Left hindlimb (tissue), 1 donor: Measurements from ENCODE around the gene BICDL2.

Experiments used
- DNase-seq: peaks from one replicate; pipeline ENCODE4 v3.0.0-alpha.2; 2018

The BICDL2 gene

DNA sequence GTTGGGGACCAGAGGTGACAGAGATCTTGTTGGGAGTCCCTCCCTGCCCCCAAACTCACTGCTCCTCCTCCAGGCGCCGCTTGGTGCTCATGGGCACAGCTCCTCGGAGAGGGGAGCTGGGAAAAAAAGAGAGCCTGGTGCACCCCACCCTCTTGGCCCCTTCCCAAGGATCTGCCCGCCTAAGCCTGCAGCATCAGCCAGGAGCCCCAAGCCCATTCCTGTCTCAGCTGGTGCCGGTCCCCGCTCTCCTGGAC is 13.4 kb downstream of the BICDL2 start:
- DNase-seq, result peak; percentile 83

DNA sequence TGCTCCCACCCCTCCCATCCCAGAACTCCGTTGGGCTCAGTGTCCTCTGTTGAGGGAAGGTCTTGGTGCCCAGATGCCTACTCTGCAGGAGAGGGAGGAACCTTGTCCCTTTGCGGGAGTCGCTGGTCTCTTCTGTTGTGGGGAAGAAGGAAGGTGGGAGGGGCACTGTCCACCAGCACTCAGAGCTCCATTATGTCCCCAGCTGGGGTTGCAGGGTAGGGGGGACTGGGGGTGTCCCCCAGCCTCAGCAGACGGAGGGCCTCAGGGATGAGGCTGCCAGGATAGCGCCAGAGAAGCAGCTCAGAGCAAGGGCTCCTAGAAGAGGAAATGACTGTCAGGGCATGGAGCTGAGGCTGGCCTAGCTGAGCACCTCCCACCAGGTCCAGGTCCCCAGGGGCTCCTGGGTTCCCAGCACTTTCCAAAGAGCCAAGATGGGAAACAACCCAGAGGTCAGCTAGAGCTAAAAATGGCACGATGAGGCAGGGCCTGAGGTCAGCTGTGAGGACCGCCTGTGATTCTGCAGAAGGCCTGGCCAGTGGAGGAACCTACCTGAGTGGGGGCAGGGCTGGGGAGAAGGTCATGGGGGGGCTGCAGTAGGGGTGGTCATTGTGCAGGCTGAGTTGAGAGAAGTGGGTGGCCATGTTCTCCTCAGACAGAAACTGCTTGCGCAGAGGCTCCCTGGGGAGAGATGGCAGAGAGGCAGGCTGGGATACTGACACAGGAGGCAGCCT is 13.9 kb downstream of the BICDL2 start:
- DNase-seq, result no peak

DNA sequence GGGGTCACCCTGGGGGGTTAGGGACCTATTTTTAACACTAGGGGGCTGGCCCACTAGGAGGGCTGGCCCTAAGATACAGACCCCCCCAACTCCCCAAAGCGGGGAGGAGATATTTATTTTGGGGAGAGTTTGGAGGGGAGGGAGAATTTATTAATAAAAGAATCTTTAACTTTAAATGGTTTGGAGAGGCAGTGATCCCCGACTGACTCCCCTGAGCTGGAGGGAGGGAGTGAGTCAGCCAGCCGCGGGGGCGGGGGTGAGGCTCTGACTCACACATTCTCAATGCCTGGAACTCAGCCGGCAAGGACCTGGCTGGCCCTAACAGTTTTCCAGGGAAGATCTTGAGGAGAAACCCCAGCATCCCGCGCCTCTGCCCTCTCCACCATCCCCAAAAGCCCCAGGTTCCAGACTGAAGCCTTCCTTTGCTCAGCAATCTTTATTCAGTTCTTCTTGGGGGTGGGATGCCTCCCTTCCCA is 14.5 kb downstream of the BICDL2 start:
- peak; percentile 92 for DNase-seq

DNA sequence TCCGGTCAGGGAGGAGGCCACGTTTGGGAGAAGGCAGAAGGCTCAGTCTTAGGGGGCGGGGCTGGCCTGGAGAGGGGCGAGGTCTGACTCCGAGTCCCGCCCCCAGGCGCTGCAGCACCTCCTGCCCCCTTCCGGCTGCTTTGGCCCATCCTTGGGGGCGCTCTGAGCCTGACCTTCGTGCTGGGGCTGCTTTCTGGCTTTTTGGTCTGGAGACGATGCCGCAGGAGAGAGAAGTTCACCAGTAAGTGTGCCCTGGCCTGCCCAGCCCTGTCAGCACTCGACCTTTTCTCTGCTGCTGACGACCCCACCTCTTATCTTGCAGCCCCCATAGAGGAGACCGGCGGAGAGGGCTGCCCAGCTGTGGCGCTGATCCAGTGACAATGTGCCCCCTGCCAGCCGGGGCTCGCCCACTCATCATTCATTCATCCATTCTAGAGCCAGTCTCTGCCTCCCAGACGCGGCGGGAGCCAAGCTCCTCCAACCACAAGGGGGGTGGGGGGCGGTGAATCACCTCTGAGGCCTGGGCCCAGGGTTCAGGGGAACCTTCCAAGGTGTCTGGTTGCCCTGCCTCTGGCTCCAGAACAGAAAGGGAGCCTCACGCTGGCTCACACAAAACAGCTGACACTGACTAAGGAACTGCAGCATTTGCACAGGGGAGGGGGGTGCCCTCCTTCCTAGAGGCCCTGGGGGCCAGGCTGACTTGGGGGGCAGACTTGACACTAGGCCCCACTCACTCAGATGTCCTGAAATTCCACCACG is 15.1 kb downstream of the BICDL2 start:
- peak; percentile 87 for DNase-seq

DNA sequence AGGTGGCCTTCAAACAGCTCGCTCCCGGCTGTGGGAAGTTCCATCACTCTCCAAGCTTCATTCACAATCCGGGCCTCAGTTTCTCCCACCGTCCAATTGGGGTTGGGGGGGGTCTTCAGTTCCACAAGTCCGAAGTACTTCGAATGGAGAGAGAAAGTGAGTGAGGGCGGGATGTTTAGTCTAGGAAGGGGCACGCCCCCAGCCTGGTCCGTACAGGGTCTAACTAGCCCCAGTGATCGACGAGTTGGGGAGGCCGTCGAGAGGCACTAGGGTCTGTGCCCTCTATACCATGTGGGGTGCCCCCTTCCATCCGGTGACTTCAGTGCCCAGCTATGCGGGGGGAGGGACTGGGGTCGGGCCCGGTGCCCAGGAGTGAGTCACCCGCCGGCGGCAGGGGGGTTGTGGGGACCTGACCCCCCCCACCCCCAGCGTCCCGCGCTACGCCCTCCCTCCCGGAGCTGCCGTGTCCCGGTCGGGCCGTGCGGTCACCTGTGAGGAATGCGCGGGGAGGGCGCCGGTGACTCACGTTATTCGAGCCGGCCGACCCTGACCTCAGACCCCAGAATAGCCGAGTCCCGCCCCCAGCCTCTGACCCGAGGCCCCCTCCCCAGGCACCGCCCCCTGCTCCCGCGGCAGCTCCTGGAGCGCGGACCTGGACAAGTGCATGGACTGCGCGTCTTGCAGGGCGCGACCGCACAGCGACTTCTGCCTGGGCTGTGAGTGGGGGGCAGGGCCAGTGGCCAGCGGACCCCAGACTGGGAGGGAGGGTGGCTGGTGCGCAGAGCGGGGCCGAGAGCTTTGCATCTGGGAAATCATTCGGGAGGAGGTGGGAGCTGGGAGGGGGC is 15.9 kb downstream of the BICDL2 start:
- peak; percentile 83 for DNase-seq

DNA sequence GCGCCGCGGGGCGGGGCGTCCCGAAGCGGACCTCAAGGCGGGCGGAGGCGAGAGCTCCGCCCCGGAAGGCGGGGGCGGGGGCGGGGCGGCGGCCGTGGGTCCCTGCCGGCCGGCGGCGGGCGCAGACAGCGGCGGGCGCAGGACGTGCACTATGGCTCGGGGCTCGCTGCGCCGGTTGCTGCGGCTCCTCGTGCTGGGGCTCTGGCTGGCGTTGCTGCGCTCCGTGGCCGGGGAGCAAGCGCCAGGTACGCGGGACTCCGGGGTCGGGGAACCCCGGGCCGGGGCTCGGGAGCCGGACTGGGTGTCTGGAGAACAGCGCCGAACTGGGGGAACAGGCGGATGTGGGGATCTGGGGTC is 16.5 kb downstream of the BICDL2 start, which contains the start of gene TNFRSF12A:
TNFRSF12A (plus strand) TSS at position 122 of the 357 bp plus-strand sequence; CDS start at position 152, 30 bp downstream.
- DNase-seq, result peak; percentile 82

DNA sequence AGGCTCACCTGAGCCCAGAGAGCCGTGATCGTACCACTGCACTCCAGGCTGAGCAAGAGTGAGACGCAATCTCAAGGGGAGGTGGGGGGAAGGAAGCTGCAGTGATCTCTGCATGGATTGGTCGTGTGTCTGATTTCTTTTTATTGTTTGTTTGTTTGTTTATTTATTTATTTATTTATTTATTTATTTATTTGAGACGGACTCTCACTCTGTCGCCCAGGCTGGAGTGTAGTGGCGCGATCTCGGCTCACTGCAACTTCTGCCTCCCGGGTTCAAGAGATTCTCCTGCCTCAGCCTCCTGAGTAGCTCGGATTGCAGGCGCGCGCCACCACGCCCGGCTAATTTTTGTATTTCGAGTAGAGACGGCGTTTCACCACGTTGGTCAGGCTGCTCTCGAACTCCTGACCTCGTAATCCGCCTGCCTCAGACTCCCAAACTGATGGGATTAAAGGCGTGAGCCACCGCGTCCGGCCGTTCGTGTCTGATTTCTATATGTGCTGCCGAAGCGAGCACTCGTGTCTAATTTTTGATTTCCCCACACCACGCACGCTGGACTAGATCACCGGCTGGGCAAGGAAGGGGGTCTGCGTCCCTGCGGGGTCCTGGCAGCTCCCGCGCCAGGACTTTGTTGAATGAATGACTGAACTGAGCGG is 17.0 kb downstream of the BICDL2 start:
- DNase-seq, result no peak

DNA sequence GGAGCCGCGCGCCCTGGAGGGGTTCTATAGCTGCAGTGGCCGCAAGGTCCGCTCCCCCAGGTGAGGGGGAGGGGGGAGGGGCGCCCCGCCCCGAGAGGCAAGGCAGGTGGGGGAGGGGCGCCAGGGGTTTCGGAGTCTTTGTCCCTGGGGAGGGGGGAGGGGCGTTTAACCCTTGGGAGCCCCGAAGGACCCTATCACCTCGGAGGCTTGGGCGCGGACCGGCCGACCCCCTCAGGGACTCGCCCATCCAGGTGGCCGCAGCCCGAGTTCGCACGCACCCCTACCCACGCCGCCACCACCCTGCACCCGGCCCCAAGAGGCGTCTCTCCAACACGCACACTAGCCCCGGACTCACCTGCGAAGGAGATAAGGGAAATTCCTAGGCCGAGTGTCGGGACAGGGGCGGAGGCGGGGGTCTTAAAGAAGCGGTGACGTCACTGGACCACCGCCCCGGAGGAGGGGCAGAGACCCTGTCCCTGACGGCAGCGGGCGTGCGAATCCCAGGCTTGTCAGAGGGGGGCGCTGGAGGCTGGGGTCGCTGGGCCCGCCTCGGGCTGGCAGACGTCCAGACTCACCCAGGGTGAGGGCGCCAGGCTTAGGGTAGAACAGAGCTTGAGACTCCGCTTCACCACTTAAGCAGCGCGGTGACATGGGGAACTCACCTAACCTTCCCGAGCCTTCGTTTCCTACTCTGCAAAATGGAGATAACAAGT is 18.8 kb downstream of the BICDL2 start, which contains the start of gene CLDN6:
CLDN6 (minus strand) TSS at position 390 of the 713 bp plus-strand sequence. CDS start 2,162 bp downstream, outside the sequence.
- no peak for DNase-seq

DNA sequence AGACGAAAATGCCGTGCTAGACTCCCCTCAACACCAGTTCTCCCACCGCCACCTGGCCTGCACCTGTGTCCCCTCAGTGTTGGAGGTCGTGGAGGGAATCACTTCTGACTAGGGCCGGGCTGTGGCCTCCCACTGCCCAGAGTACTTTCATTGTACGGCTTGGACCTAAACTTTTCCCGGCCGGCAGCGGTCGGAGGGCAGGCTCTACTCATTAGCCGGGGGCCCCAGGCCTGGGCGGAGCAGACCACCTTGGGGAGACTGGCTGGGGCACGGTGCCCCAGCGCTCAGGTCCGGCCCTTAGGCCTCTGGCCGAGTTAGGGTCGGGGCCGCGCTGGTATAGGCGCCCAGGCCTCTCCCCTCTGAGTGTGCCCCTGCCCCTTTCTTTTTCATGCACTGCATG is 19.4 kb downstream of the BICDL2 start:
- DNase-seq, result no peak

DNA sequence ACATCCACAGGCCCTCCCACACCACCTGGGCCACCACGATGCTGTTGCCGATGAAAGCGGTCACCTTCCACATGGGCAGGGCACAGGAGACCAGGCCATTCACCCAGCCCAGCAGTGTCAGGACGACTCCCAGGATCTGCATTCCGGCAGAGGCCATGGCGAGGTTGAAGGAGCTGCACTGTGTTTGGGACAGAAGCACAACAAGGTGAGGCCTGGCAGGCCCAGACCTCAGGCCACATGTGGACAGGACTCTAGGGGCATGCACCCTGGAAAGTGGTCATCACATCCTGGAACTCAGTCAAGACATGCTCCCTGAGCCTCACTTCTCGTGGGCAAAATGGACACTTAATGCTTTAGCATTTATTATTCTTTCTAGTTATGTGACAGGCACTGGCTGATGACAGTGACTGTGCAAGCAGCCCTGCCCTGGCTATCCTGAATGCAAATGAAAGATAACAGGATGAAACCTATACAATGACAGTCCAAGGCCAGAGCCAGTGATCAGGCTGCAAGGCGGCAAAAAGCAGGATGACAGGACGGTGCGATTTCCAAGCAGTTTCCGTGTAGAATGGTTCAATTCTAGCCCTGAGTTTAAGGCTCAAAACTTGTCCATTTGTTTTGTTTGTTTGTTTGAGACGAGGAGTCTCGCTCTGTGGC is 20.8 kb downstream of the BICDL2 start:
- DNase-seq, result no peak

DNA sequence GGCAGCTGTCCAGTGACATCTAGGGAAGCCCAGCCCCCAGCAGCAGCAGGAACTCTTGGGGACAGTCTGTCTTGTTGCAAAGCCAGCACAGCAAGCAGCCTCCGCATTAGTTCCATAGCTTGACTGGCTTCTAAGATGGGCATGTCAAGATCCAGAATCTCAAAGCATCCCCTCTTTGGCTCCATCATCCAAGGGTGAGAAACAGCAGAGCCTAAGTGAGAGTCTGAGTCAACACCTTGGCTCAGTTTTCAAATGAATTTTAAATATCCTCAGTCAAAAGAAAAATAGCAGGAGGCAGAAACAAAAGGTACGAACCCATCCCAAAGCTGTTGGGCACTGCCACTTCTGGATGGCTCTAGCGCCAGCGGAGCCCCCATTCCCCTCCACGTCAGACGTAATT is 21.8 kb downstream of the BICDL2 start:
- no peak for DNase-seq

DNA sequence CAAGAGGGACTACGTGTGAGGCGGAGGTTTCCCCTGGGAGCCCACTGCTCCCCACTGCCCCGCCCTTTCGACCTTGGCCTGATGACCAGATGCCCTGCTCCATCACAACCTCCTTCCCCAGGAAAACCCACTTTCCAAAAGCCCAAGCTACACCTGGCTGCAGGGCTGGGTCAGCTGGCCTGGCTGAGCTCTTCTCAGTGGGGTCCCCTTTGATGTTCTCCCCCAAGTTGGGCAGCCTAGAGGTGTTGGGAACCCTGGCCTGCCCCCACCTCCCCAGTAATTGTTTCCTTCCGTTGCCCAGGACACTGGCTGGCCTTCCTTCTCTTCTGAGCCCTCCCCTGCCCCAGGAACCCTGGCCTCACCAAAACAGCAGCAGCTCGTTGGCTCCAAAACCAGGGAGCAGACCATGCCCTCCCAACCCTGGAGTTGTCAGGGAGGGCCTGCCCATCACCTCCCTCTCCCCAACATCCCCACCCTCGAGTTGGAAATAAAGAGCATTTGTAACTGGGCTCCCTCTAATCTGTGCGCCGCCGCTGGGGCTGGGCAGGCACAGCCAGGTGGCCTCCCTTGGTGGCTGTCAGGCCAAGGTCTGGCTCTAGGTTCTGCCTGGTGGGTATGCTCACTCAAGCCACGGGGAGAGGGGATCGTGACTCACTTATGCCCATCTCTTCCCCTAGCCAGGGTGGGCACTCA is 22.6 kb downstream of the BICDL2 start:
- DNase-seq, result no peak

DNA sequence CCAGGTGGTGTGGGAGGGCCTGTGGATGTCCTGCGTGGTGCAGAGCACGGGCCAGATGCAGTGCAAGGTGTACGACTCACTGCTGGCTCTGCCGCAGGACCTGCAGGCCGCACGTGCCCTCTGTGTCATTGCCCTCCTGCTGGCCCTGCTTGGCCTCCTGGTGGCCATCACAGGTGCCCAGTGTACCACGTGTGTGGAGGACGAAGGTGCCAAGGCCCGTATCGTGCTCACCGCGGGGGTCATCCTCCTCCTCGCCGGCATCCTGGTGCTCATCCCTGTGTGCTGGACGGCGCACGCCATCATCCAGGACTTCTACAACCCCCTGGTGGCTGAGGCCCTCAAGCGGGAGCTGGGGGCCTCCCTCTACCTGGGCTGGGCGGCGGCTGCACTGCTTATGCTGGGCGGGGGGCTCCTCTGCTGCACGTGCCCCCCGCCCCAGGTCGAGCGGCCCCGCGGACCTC is 23.2 kb downstream of the BICDL2 start:
- no peak for DNase-seq

DNA sequence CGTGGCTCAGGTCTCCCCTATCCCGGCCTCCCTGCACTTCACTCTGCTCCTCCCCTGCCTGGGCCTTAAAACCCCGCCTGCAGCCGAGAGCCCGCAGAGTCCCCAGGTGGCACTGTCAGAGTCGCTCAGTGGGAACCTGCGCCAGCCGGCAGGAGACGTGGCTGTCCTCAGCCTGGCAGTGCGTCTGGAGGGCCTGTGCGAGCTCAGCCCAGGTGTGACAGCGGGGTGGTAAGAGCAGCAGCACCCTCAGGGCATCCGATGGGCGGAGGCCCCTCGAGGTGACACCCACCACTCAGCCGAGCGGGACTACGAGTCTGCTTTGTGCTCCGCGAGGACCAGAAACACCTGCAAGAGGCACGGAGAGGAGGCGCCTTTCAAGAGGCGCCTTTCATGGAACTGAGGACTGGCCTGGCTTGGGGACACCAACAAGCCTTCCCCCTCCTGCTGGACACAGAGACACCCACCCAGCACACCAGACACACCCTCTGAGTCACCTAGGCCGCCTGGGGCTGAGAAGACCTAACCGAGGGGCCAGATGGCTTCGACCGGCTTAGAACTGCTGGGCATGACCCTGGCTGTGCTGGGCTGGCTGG is 23.8 kb downstream of the BICDL2 start, which contains the start of gene CLDN9:
CLDN9 (plus strand) TSS at position 96 of the 593 bp plus-strand sequence; CDS start at position 536, 440 bp downstream.
- DNase-seq, result no peak

DNA sequence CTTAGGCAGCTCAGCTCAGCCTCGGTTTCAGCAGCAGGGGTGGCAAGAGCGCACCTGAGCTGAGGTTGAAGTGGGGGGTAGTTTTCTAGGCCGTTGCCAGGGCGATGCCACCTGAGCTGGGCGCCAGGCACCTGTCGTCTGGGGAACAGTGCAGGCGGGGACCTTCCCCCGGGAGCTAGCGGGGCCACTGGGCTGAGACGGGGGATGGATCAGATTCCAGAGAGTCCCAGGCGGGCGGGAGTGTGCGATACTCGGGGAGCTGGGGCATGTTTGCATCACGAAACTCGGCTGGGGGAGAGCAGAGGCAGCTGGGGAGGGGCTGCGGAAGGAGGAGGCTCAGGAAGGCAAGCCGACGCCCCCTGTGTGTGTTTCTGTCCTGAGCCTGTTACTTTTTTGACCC is 24.5 kb downstream of the BICDL2 start:
- DNase-seq, result no peak

DNA sequence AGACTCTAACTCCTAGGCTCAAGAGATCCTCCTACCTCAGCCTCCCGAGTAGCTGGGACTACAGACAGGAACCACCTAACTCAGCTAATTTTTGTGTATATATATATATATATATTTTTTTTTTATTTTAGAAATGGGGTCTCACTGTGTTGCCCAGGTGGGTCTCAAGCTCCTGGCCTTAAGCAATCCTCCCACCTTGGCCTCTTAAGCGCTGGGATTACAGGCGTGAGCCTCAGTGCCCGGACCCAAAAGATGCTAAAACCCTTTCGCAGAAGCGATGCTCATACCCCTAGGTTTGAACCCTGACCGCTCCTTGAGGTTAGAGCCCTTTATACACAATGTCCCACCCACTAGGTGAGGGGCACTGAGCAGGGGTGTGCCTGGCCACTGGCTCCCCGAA is 26.2 kb downstream of the BICDL2 start:
- DNase-seq, result no peak

DNA sequence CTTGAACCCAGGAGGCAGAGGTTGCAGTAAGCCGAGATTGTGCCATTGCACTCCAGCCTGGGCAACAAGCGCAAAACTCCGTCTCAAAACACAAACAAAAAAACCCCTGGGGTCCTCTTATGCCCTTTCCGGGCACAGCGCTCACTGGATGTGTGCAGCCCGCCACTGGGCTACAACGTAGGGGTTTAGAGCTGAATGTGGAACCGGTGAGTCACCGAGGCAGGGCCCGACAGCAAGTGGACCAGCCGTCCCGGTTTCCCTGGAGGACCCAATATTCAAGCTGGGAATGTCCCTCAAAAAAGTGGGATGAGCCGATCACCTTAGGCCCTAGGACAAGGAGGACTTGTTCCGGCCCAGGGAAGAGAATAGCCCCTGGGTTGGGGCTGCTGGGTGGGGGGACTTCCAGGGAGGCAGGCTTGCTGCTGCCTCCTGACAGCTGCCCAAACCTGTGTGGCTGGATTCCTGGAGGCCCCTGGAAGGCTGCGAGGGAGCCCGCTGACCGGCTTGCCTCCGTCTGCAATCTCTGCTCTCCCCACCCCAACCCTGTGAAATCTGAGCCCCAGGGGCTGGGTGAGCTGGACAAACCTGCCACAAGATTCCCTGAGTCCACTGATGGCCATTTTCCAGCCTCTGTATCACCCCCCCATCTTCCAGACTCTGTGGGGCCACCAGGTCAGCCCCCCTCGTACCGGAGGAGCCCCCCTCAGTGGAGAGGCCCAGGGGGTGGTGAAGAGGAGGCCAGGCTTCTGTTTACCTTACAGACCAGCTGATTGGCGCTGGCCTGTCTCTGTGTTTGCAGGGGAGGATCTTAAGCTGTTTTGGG is 27.0 kb downstream of the BICDL2 start:
- no peak for DNase-seq

DNA sequence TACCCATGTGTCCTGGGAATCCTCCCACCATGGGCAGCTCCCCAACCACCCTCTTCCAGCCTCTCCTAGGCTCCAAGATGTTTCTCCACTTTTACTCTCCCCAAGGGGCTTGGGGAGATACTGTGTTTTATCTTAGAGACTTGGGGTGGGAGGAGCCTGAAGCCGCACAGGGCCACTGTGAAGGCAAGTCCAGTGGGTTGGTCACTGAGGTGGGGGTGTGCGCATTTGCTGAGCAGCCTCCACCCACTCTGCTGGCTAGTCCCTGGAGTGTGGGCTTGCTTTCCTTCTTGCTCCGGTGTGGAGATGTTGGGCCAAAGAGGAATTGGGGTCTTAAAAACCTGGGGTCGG is 28.1 kb downstream of the BICDL2 start:
- no peak for DNase-seq

DNA sequence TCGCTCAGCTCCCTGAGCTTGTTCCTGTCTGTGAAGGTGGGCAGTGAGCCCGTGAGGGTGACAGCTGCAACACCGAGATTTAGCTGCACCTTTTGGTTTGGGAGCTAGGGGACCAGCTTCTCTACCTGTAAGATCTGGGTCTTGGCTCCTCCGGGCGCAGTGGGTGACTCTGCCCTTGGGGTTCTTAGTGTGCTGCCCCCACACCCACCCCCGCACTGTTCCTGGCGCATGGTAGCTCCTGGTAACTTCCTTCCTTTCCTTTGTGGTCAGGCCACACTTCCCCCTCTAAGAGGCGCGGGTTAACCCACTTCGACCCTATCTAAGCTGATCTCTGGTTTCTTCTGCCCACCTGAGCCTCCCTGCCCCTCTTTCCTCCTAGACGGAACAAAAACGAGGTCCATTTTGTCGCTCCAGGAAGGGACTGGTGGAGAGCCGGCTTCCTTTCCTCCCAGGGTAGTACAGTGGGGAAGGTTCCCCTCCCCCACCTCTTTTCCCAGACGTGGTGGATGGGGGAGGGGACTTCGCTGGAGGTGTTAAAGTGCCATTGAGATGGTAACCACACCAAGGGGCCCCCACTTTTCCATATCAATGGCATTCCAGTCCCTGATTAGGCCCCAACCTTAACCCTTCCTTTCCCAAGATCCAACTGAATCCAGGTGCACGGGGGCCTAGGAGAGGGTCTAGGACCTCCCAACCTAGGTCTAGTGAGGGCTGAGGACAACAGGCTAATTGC is 28.6 kb downstream of the BICDL2 start:
- no peak for DNase-seq
